Neural progenitor cell (in vitro differentiated cells): ENCODE results near the gene LINGO3. TPM values are rescaled to one million over a fixed set of nuclear protein-coding genes. Genes with fewer than 3 reads are reported as not detected.

Source experiments
- DNase-seq: peaks from one replicate; pipeline ENCODE4 v3.0.0-alpha.2; 2016; ENCODE audit warnings: low spot score
- H2AFZ ChIP-seq: fragments of 200-600 bp; sonication (generic); replicated peaks from 2 replicates; pipeline ENCODE4 v1.6.1; 2016; ENCODE audit warnings: antibody characterized with exemption
- H3F3A ChIP-seq: fragments of 200-600 bp; sonication (generic); 2 replicates; pipeline ENCODE4 v1.6.1; 2016; ENCODE audit warnings: antibody characterized with exemption, low read depth
- H3K27ac ChIP-seq: fragments of 200-600 bp; sonication (generic); 2 replicates; pipeline ENCODE4 v1.5.1; 2016; ENCODE audit warnings: mild to moderate bottlenecking
- H3K27me3 ChIP-seq: fragments of 200-600 bp; sonication (generic); 2 replicates; pipeline ENCODE4 v1.6.1; 2016; ENCODE audit warnings: mild to moderate bottlenecking, moderate library complexity
- H3K36me3 ChIP-seq: fragments of 200-600 bp; sonication (generic); 2 replicates; pipeline ENCODE4 v1.5.1; 2016
- H3K4me1 ChIP-seq: fragments of 200-600 bp; sonication (generic); 2 replicates; pipeline ENCODE4 v1.6.1; 2016; ENCODE audit warnings: mixed run types
- H3K4me2 ChIP-seq: fragments of 200-600 bp; sonication (generic); 2 replicates; pipeline ENCODE4 v1.6.1; 2016
- H3K4me3 ChIP-seq: fragments of 200-600 bp; sonication (generic); 2 replicates; pipeline ENCODE4 v1.5.1; 2016
- H3K79me2 ChIP-seq: fragments of 200-600 bp; sonication (generic); 2 replicates; pipeline ENCODE4 v1.6.1; 2016; ENCODE audit warnings: low read depth
- H3K9ac ChIP-seq: fragments of 200-600 bp; sonication (generic); 2 replicates; pipeline ENCODE4 v1.6.1; 2016
- H3K9me3 ChIP-seq: fragments of 200-600 bp; sonication (generic); 2 replicates; pipeline ENCODE4 v1.5.1; 2016; ENCODE audit warnings: low read depth
- H4K20me1 ChIP-seq: fragments of 200-600 bp; sonication (generic); 2 replicates; pipeline ENCODE4 v1.6.1; 2016; ENCODE audit warnings: low read depth
- H3K27ac Mint-ChIP-seq: 3 replicates; pipeline ENCODE4 v1.8.0; 2021; ENCODE audit warnings: mixed read lengths
- H3K27me3 Mint-ChIP-seq: 2 replicates; pipeline ENCODE4 v1.8.0; 2022; ENCODE audit warnings: low read depth, mild to moderate bottlenecking, inconsistent platforms, moderate library complexity, mixed read lengths; ENCODE audit not compliant: insufficient read depth
- H3K36me3 Mint-ChIP-seq: 3 replicates; pipeline ENCODE4 v1.8.0; 2021; ENCODE audit warnings: mixed read lengths
- H3K4me1 Mint-ChIP-seq: 3 replicates; pipeline ENCODE4 v1.8.0; 2021; ENCODE audit warnings: mixed read lengths
- H3K4me3 Mint-ChIP-seq: 3 replicates; pipeline ENCODE4 v1.8.0; 2021; ENCODE audit warnings: mild to moderate bottlenecking, moderate library complexity, mixed read lengths
- H3K9me3 Mint-ChIP-seq: 3 replicates; pipeline ENCODE4 v1.8.0; 2020; ENCODE audit warnings: mixed read lengths
- CTCF ChIP-seq: fragments of 200-600 bp; sonication (generic); IDR thresholded peaks from 2 replicates; pipeline ENCODE4 v1.5.1; 2017; ENCODE audit warnings: antibody characterized with exemption, mild to moderate bottlenecking
- EZH2 ChIP-seq: fragments of 200-600 bp; sonication (generic); IDR thresholded peaks from 2 replicates; pipeline ENCODE4 v1.6.1; 2017; ENCODE audit warnings: antibody characterized with exemption, mild to moderate bottlenecking, moderate library complexity
- EZH2phosphoT487 ChIP-seq: fragments of 200-600 bp; sonication (generic); IDR thresholded peaks from 2 replicates; pipeline ENCODE4 v1.6.1; 2017; ENCODE audit warnings: antibody characterized with exemption
- total RNA-seq: library from RNA; depleted of rRNA; stranded (reverse); fragments of >200 nt; gene quantifications from 2 replicates; pipeline ENCODE4 v1.2.3, GENCODE V29; 2015; ENCODE audit warnings: low replicate concordance

The LINGO3 gene
- total RNA-seq, 1 donor from 2014 or later: not detected

- Histone ChIP-seq H3K4me3 (no peak overlapping the region), H3K27me3 (no peaks in the 10 kb centered on the region), H4K20me1 (peaks cover 23% of the 10 kb centered on the region), H3F3A (peaks cover 12% of the 10 kb centered on the region), H3K36me3 (no peaks in the 10 kb centered on the region), H3K27ac (no peak overlapping the region), H2AFZ (no peak overlapping the region), H3K9ac (no peak overlapping the region), H3K4me2 (no peak overlapping the region), H3K4me1 (peaks cover 3% of the 10 kb centered on the region), H3K79me2 (peaks cover 16% of the 10 kb centered on the region), H3K9me3 (no peaks in the 10 kb centered on the region)
- H3K4me1 Mint-ChIP-seq: peaks cover 15% of the 10 kb centered on the region
- H3K27ac Mint-ChIP-seq: no peak overlapping the region
- no peak for DNase-seq
- H3K4me3 Mint-ChIP-seq: no peak overlapping the region
- no peaks in the 10 kb centered on the region for H3K9me3 Mint-ChIP-seq
- H3K36me3 Mint-ChIP-seq: peaks cover 5% of the 10 kb centered on the region
- H3K27me3 Mint-ChIP-seq: peaks cover 3% of the 10 kb centered on the region
- no peak for TF ChIP-seq EZH2
- no peak for TF ChIP-seq CTCF
- no peak for TF ChIP-seq EZH2phosphoT487
Observed at GRCh38 chr19:2341244-2341751, 33.3 kb upstream of the LINGO3 start.

- Mint-ChIP-seq H3K4me1 (peaks cover 21% of the 10 kb centered on the region), H3K27me3 (peaks cover 4% of the 10 kb centered on the region), H3K36me3 (peaks cover 8% of the 10 kb centered on the region), H3K9me3 (peaks cover 3% of the 10 kb centered on the region), H3K27ac (no peak overlapping the region), H3K4me3 (no peak overlapping the region)
- Histone ChIP-seq H3K9me3 (no peaks in the 10 kb centered on the region), H3K4me3 (no peak overlapping the region), H3K27ac (no peak overlapping the region), H3K36me3 (no peaks in the 10 kb centered on the region), H3K79me2 (peaks cover 22% of the 10 kb centered on the region), H3K4me1 (peaks cover 3% of the 10 kb centered on the region), H3F3A (peaks cover 18% of the 10 kb centered on the region), H2AFZ (no peak overlapping the region), H3K27me3 (no peaks in the 10 kb centered on the region), H3K9ac (no peak overlapping the region), H3K4me2 (no peak overlapping the region), H4K20me1 (peaks cover 28% of the 10 kb centered on the region)
- no peak for TF ChIP-seq EZH2phosphoT487
- no peak for TF ChIP-seq CTCF
- TF ChIP-seq EZH2: no peak
- no peak for DNase-seq
Observed at GRCh38 chr19:2340496-2341243, 32.7 kb upstream of the LINGO3 start.

- Mint-ChIP-seq H3K36me3 (peaks cover 6% of the 10 kb centered on the region), H3K4me3 (no peak overlapping the region)
- peaks cover 26% of the 10 kb centered on the region for H3F3A ChIP-seq
Observed at GRCh38 chr19:2339644-2340310, 31.8 kb upstream of the LINGO3 start.

More at GRCh38 chr19:2339644-2340310, 31.8 kb upstream of the LINGO3 start:
- Histone ChIP-seq H3K27ac (no peak overlapping the region), H3K36me3 (no peaks in the 10 kb centered on the region), H3K4me3 (no peak overlapping the region), H3K9me3 (no peaks in the 10 kb centered on the region), H3K4me2 (no peak overlapping the region), H3K27me3 (no peaks in the 10 kb centered on the region), H3K79me2 (peaks cover 29% of the 10 kb centered on the region), H2AFZ (no peak overlapping the region), H3K4me1 (peaks cover 3% of the 10 kb centered on the region), H3K9ac (no peak overlapping the region), H4K20me1 (peaks cover 28% of the 10 kb centered on the region)
- peaks cover 22% of the 10 kb centered on the region for H3K4me1 Mint-ChIP-seq
- peaks cover 5% of the 10 kb centered on the region for H3K27me3 Mint-ChIP-seq
- no peak overlapping the region for H3K27ac Mint-ChIP-seq
- no peak for DNase-seq
- TF ChIP-seq EZH2: no peak
- TF ChIP-seq CTCF: no peak
- TF ChIP-seq EZH2phosphoT487: no peak
- H3K9me3 Mint-ChIP-seq: peaks cover 4% of the 10 kb centered on the region
